ENCODE measurements around the gene IFNA8.
"Not testable (repeated sequence)": the region's sequence is repeated elsewhere in the genome, so short reads cannot be mapped to it uniquely, and the experiment has no call there.

The IFNA8 gene

DNA sequence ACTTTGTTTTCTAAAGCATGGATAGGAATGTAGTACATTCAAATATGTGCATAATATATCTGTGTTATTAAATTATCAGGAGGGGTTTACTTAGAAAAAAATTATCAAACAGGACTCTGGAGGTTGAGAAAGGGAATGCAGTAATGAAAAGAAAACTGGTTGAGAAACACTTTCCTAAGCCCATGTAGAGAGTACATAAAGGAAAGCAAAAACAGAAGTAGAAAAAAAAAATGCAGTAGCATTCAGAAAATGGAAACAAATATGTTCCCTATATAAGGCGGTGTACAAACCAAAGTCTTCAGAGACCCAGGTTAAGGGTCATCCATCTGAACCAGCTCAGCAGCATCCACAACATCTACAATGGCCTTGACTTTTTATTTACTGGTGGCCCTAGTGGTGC lies at the start of gene IFNA8:
TSS of gene IFNA8 (plus strand) at position 301 of the 400 bp plus-strand sequence. CDS start at position 361, 60 bp downstream.
- no peak for DNase-seq

GRCh38 chr9:21362287-21362686 lies 46.6 kb upstream of the IFNA8 start:
- DNase-seq = no peak

GRCh38 chr9:21367169-21367568 lies 41.7 kb upstream of the IFNA8 start:
- not testable (repeated sequence) for DNase-seq

- no peak for DNase-seq
Measured at GRCh38 chr9:21367957-21368356, 41.0 kb upstream of the IFNA8 start, which contains the start of gene IFNA13. Gene IFNA13, minus strand, starts transcription at chr9:21368057. Its CDS starts 47 bp downstream, at chr9:21368010.

DNA sequence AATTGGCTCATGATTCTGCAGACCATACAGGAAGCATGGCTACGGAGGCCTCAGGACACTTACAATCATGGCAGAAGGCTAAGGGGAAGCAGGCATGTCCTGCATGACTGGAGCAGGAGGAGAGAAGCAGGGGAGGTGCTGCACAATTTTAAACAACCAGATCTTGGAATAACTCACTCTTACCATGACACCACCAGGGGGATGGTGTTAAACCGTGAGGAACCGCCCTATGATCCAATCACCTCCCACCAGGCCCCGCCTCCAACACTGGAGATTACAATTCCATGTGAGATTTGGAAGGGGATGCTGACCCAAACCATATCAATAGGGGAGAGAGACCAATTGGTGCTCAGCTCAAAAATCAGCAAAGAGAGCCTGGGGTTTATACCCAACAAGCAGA lies 37.5 kb upstream of the IFNA8 start:
- not testable (repeated sequence) for DNase-seq

DNA sequence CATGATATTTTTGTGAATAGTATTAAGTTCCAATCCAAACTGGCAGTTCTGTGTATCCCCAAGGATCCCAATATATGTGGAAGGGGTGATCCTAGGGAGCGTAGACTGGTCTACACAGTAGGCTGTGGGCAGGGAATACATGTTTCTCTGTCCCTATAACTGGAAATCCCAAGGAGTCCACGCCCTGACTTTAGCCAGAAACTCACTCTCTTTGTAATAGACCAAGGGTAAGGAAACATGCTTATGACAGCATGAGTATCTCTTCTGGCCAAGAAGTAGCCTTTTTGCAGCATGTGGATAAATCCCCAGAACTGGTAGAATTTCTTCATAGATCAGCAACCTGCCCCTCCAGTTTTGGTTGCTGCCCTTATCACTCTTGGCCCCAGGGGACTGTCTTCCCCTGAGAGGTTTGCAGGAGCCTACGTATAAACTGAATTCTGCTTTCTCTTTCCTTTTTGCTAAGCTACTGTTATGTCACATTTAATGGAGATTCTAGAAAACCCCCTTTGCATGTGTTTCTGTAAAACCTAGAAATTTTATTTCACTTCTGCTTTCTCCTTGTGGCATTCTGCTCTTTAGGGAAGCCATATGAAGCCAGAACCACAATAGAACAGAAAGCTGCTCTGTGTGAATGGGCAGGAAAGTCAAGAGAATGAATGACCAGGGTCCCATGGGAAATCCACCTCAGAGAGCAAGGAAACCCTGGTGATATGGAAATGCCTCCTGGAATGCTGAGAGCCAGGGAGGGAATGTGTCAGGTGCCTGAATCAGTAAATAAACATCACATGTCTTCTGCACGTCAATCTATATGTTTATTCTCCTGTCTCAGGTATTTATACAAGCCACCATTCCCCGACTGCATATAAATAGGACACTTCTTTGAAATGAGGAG lies 27.2 kb upstream of the IFNA8 start:
- no peak for DNase-seq

DNA sequence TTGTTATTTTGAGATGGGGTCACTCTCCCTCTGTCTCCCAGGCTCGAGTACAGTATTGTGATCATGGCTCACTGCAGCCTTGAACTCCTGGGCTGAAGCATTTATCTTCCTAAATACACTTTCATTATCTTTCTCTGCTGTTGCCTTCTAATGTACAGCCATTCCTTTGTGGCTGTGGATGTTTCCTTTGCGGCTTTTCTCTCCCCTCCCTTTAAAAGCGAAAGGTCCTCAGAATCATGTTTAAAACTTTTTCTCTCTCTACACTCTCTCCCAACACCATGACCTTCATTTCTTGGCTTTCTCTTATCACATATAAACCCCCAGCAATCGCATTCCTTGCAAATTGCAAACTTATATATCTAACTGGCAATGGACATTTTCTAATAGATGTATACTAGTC lies 25.3 kb upstream of the IFNA8 start:
- DNase-seq = no peak

DNA sequence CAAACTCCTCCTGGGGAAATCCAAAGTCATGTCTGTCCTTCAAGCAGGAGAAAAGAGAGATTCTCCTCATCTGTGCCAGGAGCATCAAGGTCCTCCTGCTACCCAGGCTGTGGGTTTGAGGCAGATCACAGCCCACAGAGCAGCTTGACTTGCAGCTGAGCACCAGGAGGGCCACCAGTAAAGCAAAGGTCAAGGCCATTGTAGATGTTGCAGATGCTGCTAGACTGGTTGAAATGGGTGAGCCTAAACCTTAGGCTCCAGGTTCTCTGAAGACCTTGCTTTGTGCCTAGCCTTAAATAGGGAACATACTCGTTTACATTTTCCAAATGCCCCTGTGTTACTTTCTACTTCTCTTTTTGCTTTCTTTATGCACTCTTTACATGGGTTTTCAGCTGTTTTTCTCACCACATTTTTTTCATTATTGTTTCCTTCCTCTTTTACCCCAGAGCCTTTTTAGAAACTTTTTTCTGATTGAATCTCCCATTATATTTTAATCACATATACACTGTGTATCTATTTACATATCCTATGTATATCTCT lies 23.7 kb upstream of the IFNA8 start, which contains the start of gene IFNA2:
TSS of gene IFNA2 (minus strand) at position 268 of the 540 bp plus-strand sequence. CDS start at position 199, 69 bp downstream.
- no peak for DNase-seq

DNA sequence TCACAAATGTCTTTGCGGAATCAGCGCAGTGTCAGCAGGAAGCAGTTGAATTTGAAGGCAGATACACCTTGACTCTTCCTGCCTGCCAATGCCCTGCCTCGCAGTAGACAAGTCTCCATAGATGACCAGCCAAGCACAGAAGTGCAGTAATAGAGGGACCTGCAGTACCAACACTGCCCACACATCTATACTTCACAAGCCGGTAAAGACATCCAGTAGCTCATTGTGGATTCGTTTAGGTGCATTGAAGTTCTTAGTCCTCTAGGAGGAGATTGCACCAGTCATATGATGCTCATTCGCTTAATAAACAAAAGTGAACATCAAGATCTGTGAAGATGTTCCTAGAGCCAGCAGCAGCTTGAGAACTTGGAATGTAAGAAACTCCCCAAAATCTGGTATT lies 16.6 kb upstream of the IFNA8 start:
- DNase-seq = no peak

- peak; percentile 17 for DNase-seq
Measured at GRCh38 chr9:21395778-21396717, 12.9 kb upstream of the IFNA8 start.

GRCh38 chr9:21398955-21399489 lies 9.9 kb upstream of the IFNA8 start:
- no peak for DNase-seq

DNA sequence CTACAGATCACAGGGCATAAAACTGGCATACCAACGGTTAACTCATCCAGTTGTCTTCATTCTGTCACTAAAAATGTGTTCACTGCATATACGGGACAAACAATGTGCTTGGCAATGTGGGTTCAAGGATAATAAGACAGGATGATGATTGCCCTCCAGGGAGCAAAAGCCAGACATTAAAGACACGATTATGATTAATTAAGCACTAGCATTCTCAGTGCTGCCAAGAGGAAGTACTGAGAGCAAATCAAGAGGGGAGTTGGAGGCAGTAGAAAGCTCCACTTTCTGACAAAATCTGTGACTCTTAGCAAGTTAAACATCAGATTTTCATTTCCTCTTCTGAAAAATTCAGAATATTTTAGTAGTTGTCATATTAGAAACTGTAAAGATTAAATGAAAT lies 9.0 kb upstream of the IFNA8 start:
- no peak for DNase-seq

GRCh38 chr9:21402386-21403251 lies 6.3 kb upstream of the IFNA8 start:
- no peak for DNase-seq

DNA sequence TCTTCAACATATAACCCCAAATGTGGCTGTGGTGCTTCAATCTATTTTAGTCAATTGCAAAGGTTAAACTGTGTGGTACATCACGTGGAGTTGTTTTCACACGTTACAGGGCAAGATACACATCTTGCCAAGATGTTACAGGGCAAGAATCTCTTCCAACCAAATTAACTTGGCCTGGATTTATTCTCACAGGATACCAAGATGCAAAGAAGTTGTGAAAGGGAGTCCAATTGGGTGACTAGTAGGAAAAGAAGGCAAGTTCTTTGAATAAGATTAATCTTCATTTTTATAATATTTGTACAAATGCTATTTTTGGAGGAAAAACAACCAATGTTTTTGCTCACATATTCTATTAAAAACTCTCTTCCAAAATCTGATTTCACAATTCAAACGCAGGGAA lies 4.8 kb upstream of the IFNA8 start:
- DNase-seq = no peak

DNA sequence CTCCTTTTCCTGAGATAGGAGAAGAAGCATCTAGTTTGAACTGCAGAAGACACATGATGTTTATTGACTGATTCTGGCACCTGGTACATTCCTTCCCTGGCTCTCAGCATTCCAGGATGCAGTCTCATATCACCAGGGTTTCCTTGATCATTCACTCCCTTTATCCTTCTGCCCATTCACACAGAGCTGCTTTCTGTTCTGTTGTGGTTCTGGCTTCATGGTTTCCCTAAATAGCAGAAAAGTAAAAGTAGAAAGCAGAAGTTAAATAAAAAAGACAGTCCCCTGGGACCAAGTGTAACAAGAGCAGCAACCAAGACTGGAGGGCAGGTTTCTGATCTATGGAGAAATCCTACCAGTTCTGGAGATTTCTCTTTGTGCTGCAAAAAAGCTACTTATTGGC lies 3.2 kb downstream of the IFNA8 start:
- DNase-seq = peak; percentile 75

GRCh38 chr9:21413151-21413550 lies 4.2 kb downstream of the IFNA8 start:
- DNase-seq = no peak

GRCh38 chr9:21413624-21414023 lies 4.7 kb downstream of the IFNA8 start:
- no peak for DNase-seq

GRCh38 chr9:21414220-21414940 lies 5.5 kb downstream of the IFNA8 start:
- DNase-seq = no peak

DNA sequence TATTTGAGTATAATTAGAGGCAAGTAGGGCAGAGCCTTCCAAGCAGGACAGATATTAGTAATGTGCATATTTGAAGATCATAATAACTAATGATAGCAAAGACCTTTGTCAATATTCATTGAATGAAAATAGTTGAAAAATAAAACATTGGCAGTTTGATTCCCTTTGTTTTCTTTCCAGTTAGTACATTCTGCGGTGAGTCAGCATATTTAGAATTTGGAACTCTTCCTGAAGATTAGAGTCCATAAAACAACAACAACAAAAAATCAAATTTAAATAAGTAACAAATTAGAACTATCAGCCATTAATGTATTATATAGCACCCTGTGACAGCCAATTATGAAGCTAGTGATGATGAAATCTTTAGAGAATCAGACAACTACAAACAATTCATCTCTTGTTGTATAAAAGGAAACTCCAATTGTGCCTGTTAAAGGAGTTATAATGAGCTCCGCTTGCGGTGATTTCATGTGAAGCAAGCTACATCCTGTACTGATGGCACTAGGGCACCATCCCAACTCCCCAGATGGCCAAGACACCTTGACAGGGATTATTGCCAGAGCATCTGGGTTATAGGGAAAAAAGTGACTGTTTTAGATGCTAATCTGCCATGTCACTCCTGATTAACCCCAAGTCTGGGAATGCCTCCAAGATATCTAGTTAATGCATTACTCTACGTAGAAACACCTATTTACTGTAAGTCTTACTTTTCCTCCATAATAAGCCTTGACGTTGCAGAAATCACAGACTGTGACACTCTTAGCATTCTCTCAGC lies 6.8 kb downstream of the IFNA8 start:
- peak; percentile 24 for DNase-seq

GRCh38 chr9:21428235-21428634 lies 19.3 kb downstream of the IFNA8 start:
- DNase-seq = no peak
